Glutamatergic neuron (in vitro differentiated cells): ENCODE results near the gene ADCY10. TPM values are rescaled to one million over a fixed set of nuclear protein-coding genes. Genes with fewer than 3 reads are reported as not detected.

Experiments
- DNase-seq: peaks from one replicate; pipeline ENCODE4 v3.0.0; 2022
- H3K27ac Mint-ChIP-seq: one replicate; pipeline ENCODE4 v1.8.0; 2020; ENCODE audit warnings: mild to moderate bottlenecking, mixed read lengths, inconsistent platforms; ENCODE audit not compliant: unreplicated experiment
- H3K27me3 Mint-ChIP-seq: one replicate; pipeline ENCODE4 v1.8.0; 2020; ENCODE audit warnings: mild to moderate bottlenecking, moderate library complexity, mixed read lengths, inconsistent platforms; ENCODE audit not compliant: unreplicated experiment
- H3K36me3 Mint-ChIP-seq: one replicate; pipeline ENCODE4 v1.8.0; 2020; ENCODE audit warnings: mild to moderate bottlenecking, mixed read lengths, inconsistent platforms; ENCODE audit not compliant: unreplicated experiment
- H3K4me1 Mint-ChIP-seq: one replicate; pipeline ENCODE4 v1.8.0; 2020; ENCODE audit warnings: mild to moderate bottlenecking, low read depth, mixed read lengths, inconsistent platforms; ENCODE audit not compliant: unreplicated experiment
- H3K4me3 Mint-ChIP-seq: one replicate; pipeline ENCODE4 v1.8.0; 2020; ENCODE audit warnings: mild to moderate bottlenecking, mixed read lengths, inconsistent platforms; ENCODE audit not compliant: unreplicated experiment
- H3K9me3 Mint-ChIP-seq: one replicate; pipeline ENCODE4 v1.8.0; 2020; ENCODE audit warnings: mild to moderate bottlenecking, moderate library complexity, mixed read lengths, inconsistent platforms; ENCODE audit not compliant: unreplicated experiment
- total RNA-seq: library from RNA; stranded (reverse); fragmentation: NEBNext Ultra II Directional; extraction: Animal tissue kit (Norgen Biotek cat#: 25700); gene quantifications from one replicate; pipeline ENCODE4 v1.2.1, GENCODE V29; 2021; ENCODE audit not compliant: unreplicated experiment
- TF ChIP-seq, protein P1 (sequence below): fragments of 200-600 bp; sonication (generic); IDR thresholded peaks from one replicate; pipeline ENCODE4 v1.5.0; 2021; ENCODE audit not compliant: partially characterized antibody, unreplicated experiment

ADCY10 gene
- total RNA-seq, 1 donor from 2014 or later, result 0.07 TPM

DNA sequence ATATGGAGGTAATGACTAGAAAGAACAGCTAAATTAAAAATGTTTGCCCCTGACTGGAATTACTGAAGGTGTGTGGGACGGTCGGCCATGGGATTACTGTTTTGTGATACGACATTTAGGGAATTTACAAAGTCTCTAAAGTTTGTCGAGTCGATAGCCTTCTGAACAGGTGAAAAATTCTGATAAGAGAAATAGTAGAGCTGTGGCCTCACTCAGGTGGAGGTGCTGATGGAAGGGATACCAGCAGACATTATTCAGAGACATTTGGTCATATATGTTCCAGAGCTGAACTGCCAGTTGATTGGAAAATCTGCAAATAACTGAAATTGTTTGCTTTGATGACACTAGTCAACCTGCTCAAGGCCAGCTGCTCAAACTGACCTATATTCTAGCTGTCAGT, 71.1 kb downstream of the ADCY10 start:
- H3K9me3 Mint-ChIP-seq, result no peaks in the 10 kb centered on the region
- no peaks in the 10 kb centered on the region for H3K36me3 Mint-ChIP-seq
- no peaks in the 10 kb centered on the region for H3K27me3 Mint-ChIP-seq
- TF ChIP-seq, protein P1, sequence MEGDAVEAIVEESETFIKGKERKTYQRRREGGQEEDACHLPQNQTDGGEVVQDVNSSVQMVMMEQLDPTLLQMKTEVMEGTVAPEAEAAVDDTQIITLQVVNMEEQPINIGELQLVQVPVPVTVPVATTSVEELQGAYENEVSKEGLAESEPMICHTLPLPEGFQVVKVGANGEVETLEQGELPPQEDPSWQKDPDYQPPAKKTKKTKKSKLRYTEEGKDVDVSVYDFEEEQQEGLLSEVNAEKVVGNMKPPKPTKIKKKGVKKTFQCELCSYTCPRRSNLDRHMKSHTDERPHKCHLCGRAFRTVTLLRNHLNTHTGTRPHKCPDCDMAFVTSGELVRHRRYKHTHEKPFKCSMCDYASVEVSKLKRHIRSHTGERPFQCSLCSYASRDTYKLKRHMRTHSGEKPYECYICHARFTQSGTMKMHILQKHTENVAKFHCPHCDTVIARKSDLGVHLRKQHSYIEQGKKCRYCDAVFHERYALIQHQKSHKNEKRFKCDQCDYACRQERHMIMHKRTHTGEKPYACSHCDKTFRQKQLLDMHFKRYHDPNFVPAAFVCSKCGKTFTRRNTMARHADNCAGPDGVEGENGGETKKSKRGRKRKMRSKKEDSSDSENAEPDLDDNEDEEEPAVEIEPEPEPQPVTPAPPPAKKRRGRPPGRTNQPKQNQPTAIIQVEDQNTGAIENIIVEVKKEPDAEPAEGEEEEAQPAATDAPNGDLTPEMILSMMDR, result no peak
- no peak for DNase-seq
- no peak overlapping the region for H3K4me3 Mint-ChIP-seq
- H3K4me1 Mint-ChIP-seq, result peaks cover 7% of the 10 kb centered on the region
- no peak overlapping the region for H3K27ac Mint-ChIP-seq

DNA sequence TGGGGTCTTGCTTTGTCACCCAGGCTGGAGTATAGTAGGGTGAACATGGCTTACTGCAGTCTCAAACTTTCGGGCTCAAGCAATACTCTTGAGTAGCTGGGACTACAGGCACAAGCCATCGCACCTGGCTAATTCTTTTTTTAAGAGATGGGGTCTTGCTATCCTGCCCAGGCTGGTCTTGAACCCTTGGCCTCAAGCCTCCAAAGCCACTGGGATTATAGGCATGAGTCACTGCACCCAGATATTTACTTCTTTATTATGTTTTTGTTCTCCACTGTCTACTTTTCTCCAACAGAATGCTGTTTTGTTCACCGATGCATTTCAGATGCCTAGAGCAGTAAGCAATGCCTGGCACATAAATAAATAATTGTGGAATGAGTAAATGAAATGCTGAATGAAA, 72.4 kb downstream of the ADCY10 start:
- TF ChIP-seq, protein P1, result no peak

DNA sequence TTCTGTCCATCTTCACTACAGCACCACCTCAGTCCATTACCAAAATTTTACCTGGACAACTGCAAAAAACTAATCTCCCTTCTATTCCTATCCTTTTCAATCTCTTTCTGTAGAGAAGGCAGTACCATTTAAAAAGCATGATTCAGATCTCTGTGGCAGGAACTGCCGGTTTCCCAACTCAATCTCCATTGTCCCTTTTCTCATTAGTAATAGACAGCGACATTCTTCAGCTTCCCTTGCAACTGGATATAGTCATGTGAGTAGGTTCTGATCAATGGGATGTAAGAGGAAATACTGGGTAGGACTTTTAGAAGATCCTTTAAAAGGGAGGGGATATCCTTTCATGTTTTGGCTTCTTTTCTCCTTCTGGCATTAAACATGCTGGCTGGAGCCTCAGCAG, 74.9 kb downstream of the ADCY10 start:
- Mint-ChIP-seq H3K27me3 (no peaks in the 10 kb centered on the region), H3K4me3 (no peak overlapping the region), H3K4me1 (peaks cover 7% of the 10 kb centered on the region), H3K36me3 (no peaks in the 10 kb centered on the region), H3K27ac (no peak overlapping the region), H3K9me3 (no peaks in the 10 kb centered on the region)
- DNase-seq, result no peak
- TF ChIP-seq, protein P1, result no peak

More for the DNA sequence above, 72.4 kb downstream of the ADCY10 start:
- H3K9me3 Mint-ChIP-seq, result no peaks in the 10 kb centered on the region
- no peak overlapping the region for H3K4me3 Mint-ChIP-seq
- no peaks in the 10 kb centered on the region for H3K27me3 Mint-ChIP-seq
- H3K36me3 Mint-ChIP-seq, result no peaks in the 10 kb centered on the region
- no peak overlapping the region for H3K27ac Mint-ChIP-seq
- DNase-seq, result no peak
- H3K4me1 Mint-ChIP-seq, result peaks cover 7% of the 10 kb centered on the region

DNA sequence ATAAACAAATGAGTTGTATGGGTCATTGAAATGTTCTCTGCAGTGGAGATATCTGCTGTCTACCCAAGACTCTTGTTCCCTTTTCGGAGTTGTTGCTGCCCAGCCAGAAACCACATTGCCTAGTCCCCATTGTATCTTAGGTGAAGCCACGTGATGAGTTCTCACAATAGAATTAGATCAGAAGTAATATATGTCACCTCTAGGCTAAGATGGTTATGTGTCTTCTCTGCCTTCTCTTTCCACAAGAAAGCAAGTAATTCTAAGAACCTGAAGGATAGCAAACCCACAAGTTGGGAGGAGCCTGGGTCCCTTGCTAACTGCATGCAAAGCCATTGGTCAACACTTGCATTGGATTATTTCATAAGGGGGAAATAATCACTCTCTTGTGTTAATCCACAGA, 76.6 kb downstream of the ADCY10 start:
- DNase-seq, result no peak

DNA sequence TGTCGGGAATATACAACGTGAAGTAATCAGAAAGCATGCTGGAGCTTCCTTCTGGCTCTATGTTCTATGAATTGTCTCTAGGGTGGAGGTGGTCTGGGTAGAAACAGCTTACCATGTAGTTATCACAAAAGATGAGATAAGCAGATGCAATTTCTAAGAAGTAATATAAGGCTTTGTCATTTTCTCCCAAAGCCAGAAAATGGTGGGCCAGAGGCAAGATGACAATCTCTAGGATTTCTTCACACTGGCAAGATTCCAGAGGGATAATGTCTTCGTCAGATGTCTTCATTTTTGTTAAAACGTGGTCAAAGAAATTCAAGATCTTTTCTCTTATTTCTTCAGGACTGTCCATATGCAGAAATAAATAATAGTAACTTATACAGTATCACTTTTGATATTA, 77.7 kb downstream of the ADCY10 start:
- DNase-seq, result no peak
- H3K36me3 Mint-ChIP-seq, result no peaks in the 10 kb centered on the region
- no peaks in the 10 kb centered on the region for H3K27me3 Mint-ChIP-seq
- H3K4me3 Mint-ChIP-seq, result no peak overlapping the region
- H3K27ac Mint-ChIP-seq, result peak overlapping the region; percentile 28
- no peaks in the 10 kb centered on the region for H3K4me1 Mint-ChIP-seq
- no peaks in the 10 kb centered on the region for H3K9me3 Mint-ChIP-seq
- TF ChIP-seq, protein P1, result no peak

More for the DNA sequence above, 76.6 kb downstream of the ADCY10 start:
- H3K4me3 Mint-ChIP-seq, result no peak overlapping the region
- H3K4me1 Mint-ChIP-seq, result no peaks in the 10 kb centered on the region
- H3K27ac Mint-ChIP-seq, result no peak overlapping the region
- no peaks in the 10 kb centered on the region for H3K27me3 Mint-ChIP-seq
- TF ChIP-seq, protein P1, result no peak
- H3K9me3 Mint-ChIP-seq, result no peaks in the 10 kb centered on the region
- no peaks in the 10 kb centered on the region for H3K36me3 Mint-ChIP-seq
